Ovary (tissue), 3 donors: ENCODE results near the gene DUSP7.

Source experiments
- CTCF ChIP-seq, 3 donors: fragments of 450-650 bp in 2 of 3; fragments of 200-600 bp in 1 of 3; IDR thresholded peaks; one replicate each; pipeline versions ENCODE4 v1.5.1 to v1.8.0; 2016 to 2022; ENCODE audit warnings: antibody characterized with exemption in 3 of 3, mild to moderate bottlenecking in 1 of 3
- EP300 ChIP-seq: sonication (generic); formaldehyde crosslinking; IDR thresholded peaks from one replicate; pipeline ENCODE4 v1.6.1; 2017; ENCODE audit warnings: antibody characterized with exemption
- POLR2A ChIP-seq: fragments of 450-650 bp; IDR thresholded peaks from one replicate; pipeline ENCODE4 v1.6.1; 2017; ENCODE audit warnings: antibody characterized with exemption, mild to moderate bottlenecking, moderate library complexity
- donor health status: DM: no; HTN: no; CAD: no.

GRCh38 chr3:52024765-52025452, 31.5 kb downstream of the DUSP7 start:
- TF ChIP-seq CTCF (IDR thresholded peaks at IDR 0.05) (no peak), POLR2A (no peak), EP300 (no peak)
